NCI-H345 treated with DMSO at 0.1 percent for 48 hours (cell line): ENCODE measurements around the gene KCNN2.
"Not testable (repeated sequence)": the region's sequence is repeated elsewhere in the genome, so short reads cannot be mapped to it uniquely, and the experiment has no call there.

ENCODE experiments used
- DNase-seq: peaks from one replicate; lab custom pipeline; 2025; ENCODE audit not compliant: unreplicated experiment; lab: John Stamatoyannopoulos, UW

Gene KCNN2

DNA sequence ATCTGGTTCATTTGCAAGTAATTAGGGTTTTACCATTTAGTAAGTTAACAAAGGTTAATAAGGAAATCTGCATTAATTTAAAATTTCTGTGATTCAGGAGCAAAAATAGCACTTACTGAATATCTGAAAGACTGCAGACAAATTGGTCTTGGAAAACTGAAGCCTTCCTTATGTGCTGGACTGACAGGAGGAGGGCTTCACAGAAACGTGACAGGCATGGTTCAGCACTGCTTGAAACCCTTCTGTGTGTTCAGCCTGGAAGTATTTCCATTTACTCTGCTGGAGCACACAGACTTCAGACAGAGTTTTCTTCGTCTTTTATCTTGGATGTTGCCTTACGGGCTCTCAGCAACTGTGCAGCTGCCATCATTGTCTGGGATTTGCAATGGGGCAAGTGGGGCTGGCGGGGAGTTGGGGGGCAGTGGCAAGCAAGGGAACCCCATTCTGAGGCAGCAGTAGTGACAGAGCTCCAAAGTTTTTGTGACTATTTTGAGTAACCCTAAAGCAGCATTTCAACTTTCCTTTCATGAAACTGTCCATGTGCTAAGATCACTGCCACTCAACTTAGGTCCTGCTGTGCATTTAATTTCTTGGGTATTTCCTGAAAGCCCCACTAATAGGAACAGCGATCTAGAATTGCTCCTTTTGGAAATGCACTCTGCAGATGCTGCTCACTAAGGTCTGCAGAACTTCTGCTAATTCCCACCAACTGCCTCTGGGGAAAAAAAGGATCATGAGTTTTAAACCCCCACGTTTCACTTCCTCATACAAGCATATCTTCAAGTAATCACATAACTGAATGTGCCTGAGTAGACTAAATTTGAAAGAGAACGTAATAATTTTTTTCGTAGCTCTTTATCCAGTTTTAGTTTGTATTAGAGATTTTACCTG lies 56.6 kb downstream of the KCNN2 start:
- DNase-seq, result no peak

DNA sequence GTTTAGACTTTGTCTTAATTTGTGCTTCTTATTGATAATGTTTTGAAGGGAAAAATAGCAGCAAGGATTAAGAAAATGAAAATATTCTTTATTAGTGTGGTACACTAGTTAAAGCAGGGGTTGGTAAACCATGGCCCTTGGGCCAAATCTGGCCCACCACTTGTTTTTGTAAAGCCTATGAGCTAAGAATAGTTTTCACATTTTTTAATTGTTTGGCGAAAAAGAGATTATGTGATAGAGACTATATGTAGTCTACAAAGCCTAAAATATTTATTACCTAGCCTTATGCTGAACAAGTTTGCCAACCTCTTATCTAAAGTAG lies 57.2 kb downstream of the KCNN2 start:
- DNase-seq, result no peak

DNA sequence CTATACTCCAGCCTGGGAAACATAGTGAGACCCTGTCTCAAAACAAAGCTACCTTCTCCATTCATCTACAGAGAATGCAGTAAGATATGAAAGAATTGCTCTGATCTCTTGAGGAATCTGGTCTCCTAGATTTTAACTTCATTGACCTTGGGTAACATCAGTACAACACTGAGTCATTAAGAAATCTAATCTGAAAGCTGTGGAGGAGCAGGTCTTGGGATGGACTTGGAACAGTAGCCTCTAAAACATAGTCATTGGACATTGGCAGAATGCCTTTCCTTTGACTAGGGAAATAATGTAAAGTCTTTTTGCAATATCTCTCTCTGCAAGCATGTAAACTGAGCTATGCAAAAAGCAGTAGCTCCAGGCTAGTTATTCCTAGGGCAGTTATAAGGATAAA lies 58.1 kb downstream of the KCNN2 start:
- DNase-seq, result no peak

GRCh38 chr5:114427204-114427603 lies 65.3 kb downstream of the KCNN2 start:
- no peak for DNase-seq

GRCh38 chr5:114430532-114430931 lies 68.7 kb downstream of the KCNN2 start:
- DNase-seq, result no peak

DNA sequence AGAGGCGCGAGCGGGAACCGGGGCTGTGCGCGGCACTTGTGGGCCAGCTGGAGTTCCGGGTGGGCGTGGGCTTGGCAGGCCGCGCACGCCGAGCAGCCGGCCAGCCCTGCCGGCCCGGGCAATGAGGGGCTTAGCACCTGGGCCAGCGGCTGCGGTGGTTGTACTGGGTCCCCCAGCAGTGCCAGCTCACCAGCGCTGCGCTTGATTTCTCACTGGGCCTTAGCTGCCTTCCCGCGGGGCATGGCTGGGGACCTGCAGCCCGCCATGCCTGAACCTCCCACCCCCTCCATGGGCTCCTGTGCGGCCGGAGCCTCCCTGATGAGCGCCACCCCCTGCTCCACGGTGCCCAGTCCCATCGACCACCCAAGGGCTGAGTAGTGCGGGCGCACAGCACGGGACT lies 70.8 kb downstream of the KCNN2 start:
- DNase-seq, result not testable (repeated sequence)

GRCh38 chr5:114434396-114435219 lies 72.7 kb downstream of the KCNN2 start:
- no peak for DNase-seq

- no peak for DNase-seq
Observed at GRCh38 chr5:114435220-114435481, 73.3 kb downstream of the KCNN2 start.

DNA sequence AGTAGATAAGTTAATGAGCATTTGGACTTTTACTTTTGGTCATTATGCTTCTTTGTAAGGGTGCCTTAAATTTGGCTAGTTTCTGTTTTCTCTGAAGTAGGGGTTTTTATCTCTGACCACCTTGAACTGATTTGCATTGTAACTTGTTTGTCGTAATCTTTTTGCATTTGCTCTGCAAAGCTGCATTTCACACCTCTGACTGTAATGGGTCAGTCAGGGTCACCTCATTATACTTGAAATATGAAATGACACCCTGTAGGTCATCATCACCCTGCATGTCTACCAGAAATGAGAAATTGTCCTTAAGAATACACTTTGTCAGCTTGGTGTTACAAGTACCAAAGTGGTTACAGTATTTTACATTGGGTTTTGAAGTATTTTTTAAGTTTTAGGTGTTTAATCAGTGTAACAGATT lies 74.0 kb downstream of the KCNN2 start:
- DNase-seq, result no peak

GRCh38 chr5:114437936-114438335 lies 76.1 kb downstream of the KCNN2 start:
- no peak for DNase-seq

GRCh38 chr5:114438471-114438870 lies 76.6 kb downstream of the KCNN2 start:
- DNase-seq, result no peak

DNA sequence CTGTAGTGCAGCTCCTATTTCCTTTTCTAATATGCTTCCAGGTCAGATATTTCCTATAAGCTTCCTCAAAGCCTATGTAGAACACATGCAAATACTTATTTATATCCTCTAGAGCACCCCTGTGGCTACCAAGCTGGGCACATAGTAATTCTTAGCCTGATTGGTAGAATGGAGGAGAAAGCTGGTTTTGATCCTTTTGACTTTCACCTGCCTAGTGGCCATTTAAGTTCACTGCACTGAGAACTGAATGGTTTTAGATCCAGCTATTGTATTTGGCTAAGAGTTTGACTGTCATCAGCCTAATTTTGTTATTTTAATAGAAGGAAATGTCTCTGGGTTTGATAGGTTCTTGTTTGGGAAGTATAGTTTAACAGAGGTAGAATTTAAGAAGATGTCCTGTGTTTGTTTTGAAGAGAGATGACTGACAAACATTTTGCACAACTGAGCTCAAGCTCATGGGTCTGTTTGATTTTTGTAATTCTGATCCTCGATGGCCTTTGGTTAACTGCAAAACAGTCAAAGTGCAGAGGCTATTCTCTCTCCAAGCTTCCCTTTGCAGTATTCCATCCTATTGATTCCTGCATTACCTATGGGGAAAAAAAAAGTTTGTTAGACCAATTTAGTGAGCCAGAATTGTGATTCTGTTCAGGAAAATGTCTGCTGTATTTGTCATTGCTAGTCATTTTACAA lies 85.4 kb downstream of the KCNN2 start:
- no peak for DNase-seq

- DNase-seq, result no peak
Observed at GRCh38 chr5:114448481-114448880, 86.6 kb downstream of the KCNN2 start.

GRCh38 chr5:114449860-114450421 lies 88.1 kb downstream of the KCNN2 start:
- DNase-seq, result peak; percentile 37

DNA sequence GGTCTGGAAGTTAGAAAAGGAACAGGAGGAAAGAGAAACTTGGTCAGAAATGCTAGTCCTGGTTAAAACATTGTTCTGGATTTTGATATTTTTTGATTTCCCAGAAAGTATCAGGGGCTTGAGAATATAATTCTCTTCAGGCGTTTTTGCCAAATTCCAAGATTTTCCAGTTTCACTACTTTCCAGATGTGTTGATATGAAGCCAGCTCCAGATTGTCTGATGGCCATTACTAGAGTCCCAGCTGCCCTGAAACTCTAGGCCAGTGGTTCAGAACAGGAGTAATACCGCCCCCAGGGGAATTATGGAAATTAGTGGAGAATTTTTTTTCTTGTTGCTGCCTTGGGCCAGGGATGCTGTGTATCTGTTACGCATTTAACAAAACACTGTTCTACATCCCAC lies 88.6 kb downstream of the KCNN2 start:
- no peak for DNase-seq

DNA sequence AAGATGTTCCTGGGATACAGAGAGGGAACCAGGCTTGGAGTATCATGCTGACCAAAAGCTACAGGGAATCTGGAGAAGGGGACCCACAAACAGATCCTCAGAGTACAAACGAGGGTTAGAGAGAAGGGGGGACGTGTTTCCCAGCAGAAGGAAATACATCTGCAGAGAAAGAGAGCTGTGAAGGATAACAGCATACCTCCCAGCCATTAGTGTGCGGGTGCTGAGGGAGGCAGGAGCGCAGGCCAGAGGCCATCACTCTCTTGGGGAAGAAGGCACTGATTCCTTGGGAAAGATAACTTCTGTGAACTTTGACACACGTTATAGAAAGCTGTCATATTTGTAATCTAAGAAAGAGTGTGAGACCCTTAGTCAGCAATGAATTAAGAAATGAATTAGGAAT lies 96.9 kb downstream of the KCNN2 start:
- DNase-seq, result no peak

DNA sequence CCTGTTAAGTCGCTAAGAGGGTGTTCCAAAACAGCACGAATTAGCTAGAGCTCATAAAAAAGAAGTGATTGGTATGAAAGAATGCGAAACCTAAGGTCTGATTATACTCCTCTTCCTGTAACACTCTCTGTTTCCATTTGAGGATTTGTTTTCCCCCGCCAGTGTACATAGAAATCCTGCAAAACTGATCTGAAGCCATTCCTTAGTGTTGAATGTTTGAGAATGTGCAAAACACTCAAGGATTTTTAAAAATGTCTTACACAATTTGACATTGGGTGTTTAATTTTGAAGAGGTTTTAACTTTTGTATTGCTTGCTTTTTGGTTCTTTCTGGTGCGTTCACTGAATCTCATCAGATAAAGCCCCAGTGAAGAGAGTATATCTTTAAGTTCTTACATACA lies 105.3 kb downstream of the KCNN2 start:
- DNase-seq, result no peak

DNA sequence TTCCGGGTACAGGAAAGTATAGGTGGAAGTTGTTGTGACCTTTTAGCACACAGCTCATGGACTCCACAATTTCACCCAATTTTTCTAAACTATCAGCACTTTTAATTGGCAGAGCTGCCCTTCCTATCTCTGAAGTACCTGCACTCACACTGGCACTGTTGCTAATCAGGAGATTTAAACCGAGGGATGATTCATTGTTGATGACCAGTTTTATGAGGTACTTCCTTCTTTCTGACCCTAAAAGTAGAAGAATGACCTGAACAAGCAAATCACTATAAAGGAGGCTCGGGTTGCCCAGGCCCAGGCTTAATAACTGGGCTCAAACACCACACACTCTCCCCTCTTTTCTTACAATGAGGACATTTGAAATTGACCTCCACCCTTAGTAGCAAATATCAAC lies 105.9 kb downstream of the KCNN2 start:
- DNase-seq, result no peak

GRCh38 chr5:114469372-114469771 lies 107.5 kb downstream of the KCNN2 start:
- no peak for DNase-seq

GRCh38 chr5:114471529-114471928 lies 109.7 kb downstream of the KCNN2 start:
- no peak for DNase-seq

DNA sequence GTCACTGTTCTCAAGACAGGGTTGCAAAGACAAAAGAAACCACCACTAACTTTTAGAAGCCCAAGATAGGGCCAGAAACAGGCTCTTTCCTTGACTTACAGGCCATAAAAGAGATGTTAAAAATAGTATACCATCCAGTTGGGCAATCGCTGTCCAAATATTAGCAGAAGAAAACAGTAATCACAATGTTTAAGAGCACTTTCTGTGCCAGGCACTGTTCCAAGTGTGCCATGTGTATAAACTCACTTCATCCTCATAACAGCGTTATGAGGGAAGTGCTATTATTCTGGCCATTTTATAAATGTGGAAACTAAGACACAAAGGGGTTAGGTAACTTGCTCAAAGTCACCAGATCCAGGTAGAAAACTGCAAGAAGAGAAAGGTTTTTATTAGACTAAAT lies 111.7 kb downstream of the KCNN2 start:
- no peak for DNase-seq
